Upper lobe of right lung (tissue), 1 donor: ENCODE measurements around the gene IL21. TPM values are rescaled to one million over a fixed set of nuclear protein-coding genes. Genes with fewer than 3 reads are reported as not detected.
A peak's percentile ranks its signal among the peaks of the same experiment; 100 is the strongest.

ENCODE experiments used
- ATAC-seq: fragments of 200-7000 bp; cut with Tn5 transposase; one replicate; pipeline ENCODE4 v1.9.1; 2020; ENCODE audit warnings: mild to moderate bottlenecking, moderate library complexity
- DNase-seq: peaks from one replicate; pipeline ENCODE4 v3.0.0-alpha.2; 2020
- H3K27ac ChIP-seq: fragments of 200-600 bp; one replicate; pipeline ENCODE4 v1.8.0; 2022
- H3K27me3 ChIP-seq: fragments of 200-600 bp; one replicate; pipeline ENCODE4 v1.8.0; 2022; ENCODE audit warnings: mild to moderate bottlenecking
- H3K36me3 ChIP-seq: fragments of 200-600 bp; one replicate; pipeline ENCODE4 v1.8.0; 2022
- H3K4me1 ChIP-seq: fragments of 200-600 bp; one replicate; pipeline ENCODE4 v1.8.0; 2022
- H3K4me3 ChIP-seq: fragments of 200-600 bp; one replicate; pipeline ENCODE4 v1.8.0; 2022; ENCODE audit warnings: mild to moderate bottlenecking
- H3K9me3 ChIP-seq: fragments of 200-600 bp; one replicate; pipeline ENCODE4 v1.8.0; 2022
- CTCF ChIP-seq: fragments of 200-600 bp; IDR thresholded peaks from one replicate; pipeline ENCODE4 v1.8.0; 2022; ENCODE audit warnings: antibody characterized with exemption
- intact Hi-C: fragments of 100-400 bp; cut with DNase I; formaldehyde crosslinking; loops from one replicate; pipeline ENCODE4 v1.11.0; 2022
- total RNA-seq: library from RNA; stranded (reverse); fragmentation: NEBNext Ultra II Directional; extraction: Animal tissue kit (Norgen Biotek cat#: 25700); gene quantifications from one replicate; pipeline ENCODE4 v1.2.1, GENCODE V29; 2021
- donor health status: DM: no; HTN: yes; CAD: no; lungs with severe emphysema.

IL21 gene
- total RNA-seq, 1 donor from 2014 or later, result not detected

- Histone ChIP-seq H3K9me3 (no peaks in the 10 kb centered on the region), H3K27ac (no peak overlapping the region), H3K4me1 (peaks cover 7% of the 10 kb centered on the region), H3K27me3 (no peaks in the 10 kb centered on the region), H3K36me3 (no peaks in the 10 kb centered on the region), H3K4me3 (no peak overlapping the region)
- ATAC-seq, result no peak
- intact Hi-C loops, result no loop called here
- TF ChIP-seq CTCF, result no peak
- DNase-seq, result no peak
Measured at GRCh38 chr4:122619611-122620010, 1.3 kb downstream of the IL21 start.

GRCh38 chr4:122617597-122618593 lies 3.0 kb downstream of the IL21 start:
- no peak overlapping the region for H3K27ac ChIP-seq
- no peak overlapping the region for H3K4me3 ChIP-seq
- H3K27me3 ChIP-seq, result no peaks in the 10 kb centered on the region
- ATAC-seq, result peak; percentile 88
- no peak for TF ChIP-seq CTCF
- no peaks in the 10 kb centered on the region for H3K36me3 ChIP-seq
- peaks cover 7% of the 10 kb centered on the region for H3K4me1 ChIP-seq
- intact Hi-C loops, result no loop called here
- DNase-seq, result no peak
- no peaks in the 10 kb centered on the region for H3K9me3 ChIP-seq

GRCh38 chr4:122616915-122617596 lies 3.8 kb downstream of the IL21 start:
- H3K36me3 ChIP-seq, result no peaks in the 10 kb centered on the region
- TF ChIP-seq CTCF, result no peak
- H3K27ac ChIP-seq, result no peak overlapping the region
- intact Hi-C loops, result no loop called here
- ATAC-seq (no peak), DNase-seq (no peak)
- H3K4me1 ChIP-seq, result peaks cover 7% of the 10 kb centered on the region
- H3K4me3 ChIP-seq, result no peak overlapping the region
- no peaks in the 10 kb centered on the region for H3K27me3 ChIP-seq
- no peaks in the 10 kb centered on the region for H3K9me3 ChIP-seq

GRCh38 chr4:122614621-122615020 lies 6.2 kb downstream of the IL21 start:
- peaks cover 7% of the 10 kb centered on the region for H3K4me1 ChIP-seq
- no peaks in the 10 kb centered on the region for H3K27me3 ChIP-seq
- no peaks in the 10 kb centered on the region for H3K9me3 ChIP-seq
- intact Hi-C loops, result no loop called here
- no peaks in the 10 kb centered on the region for H3K36me3 ChIP-seq
- DNase-seq, result no peak
- no peak for TF ChIP-seq CTCF
- no peak overlapping the region for H3K27ac ChIP-seq
- H3K4me3 ChIP-seq, result no peak overlapping the region
- ATAC-seq, result no peak

- TF ChIP-seq CTCF, result no peak
- no peak overlapping the region for H3K4me3 ChIP-seq
- H3K9me3 ChIP-seq, result no peaks in the 10 kb centered on the region
- no peaks in the 10 kb centered on the region for H3K36me3 ChIP-seq
- no peaks in the 10 kb centered on the region for H3K27me3 ChIP-seq
- DNase-seq, result no peak
- ATAC-seq, result no peak
- peaks cover 4% of the 10 kb centered on the region for H3K4me1 ChIP-seq
- H3K27ac ChIP-seq, result no peak overlapping the region
- intact Hi-C loops, result no loop called here
Measured at GRCh38 chr4:122612540-122612939, 8.3 kb downstream of the IL21 start.
